ENCODE measurements around the gene ZNF423. TPM values are rescaled to one million over a fixed set of nuclear protein-coding genes. Genes with fewer than 3 reads are reported as not detected.
A peak's percentile ranks its signal among the peaks of the same experiment; 100 is the strongest.

ZNF423 gene
- polyA plus RNA-seq, 10 donors = 23.2 to 28.8 (median 26.3) TPM

DNA sequence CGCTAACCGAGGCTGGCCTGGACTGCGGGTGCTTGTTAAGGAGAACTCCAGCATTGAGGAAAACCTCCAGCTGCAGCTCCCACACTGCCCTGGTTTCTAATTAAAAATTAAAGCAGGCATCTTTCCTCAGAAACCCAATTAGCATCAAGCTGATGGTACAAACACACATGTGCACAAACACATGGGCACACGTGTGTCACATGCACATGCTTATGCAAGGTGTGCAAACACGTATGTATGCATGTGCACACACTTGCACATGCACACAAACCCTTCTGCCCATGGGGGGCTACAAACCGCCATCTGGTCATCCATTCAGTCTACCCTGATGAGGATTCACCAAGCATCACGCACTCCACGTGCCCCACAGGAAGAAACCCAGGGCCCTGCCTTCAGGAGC is 182.5 kb downstream of the ZNF423 start:
- DNase-seq = no peak

DNA sequence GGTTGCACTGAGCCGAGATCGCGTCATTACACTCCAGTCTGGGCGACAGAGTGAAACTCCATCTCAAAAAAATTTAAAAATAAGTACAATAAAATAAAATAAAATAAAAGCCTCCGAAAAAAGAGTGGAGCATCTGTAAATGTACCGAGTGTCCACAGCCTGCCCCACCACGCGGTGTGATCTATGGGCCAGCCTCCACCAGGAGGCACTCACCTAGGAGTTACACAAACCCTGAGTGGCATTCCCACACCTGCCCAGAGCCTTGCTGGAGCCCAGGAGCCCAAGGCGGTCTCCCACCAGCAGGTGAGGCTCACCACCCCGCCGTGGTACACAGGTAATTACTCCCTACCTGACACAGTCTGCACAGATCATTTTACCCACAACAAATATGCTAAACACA is 183.2 kb downstream of the ZNF423 start:
- DNase-seq = no peak

DNA sequence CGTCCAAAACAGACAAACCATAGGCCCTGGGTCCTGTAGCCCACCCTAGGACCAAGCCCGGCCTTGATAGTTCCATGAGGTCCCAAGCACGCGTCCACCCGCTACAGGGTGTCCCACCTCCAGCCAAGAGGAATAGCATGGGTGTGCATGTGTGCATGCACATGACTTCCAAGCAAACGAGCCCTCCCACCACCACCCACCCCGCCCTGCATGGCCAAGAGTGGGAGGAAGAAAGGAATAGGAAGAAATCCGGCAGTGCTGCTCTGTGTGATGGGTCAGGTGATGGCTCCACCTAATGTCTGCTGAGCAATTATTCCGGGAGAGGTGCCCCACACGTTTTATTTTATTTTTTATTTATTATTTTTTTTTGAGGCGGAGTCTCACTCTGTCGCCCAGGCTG is 184.6 kb downstream of the ZNF423 start:
- no peak for DNase-seq

GRCh38 chr16:49670627-49671026 is 185.3 kb downstream of the ZNF423 start:
- DNase-seq = no peak

- DNase-seq = peak in 1 of 3 donors; percentile 61
Observed at GRCh38 chr16:49665482-49666230, 190.3 kb downstream of the ZNF423 start.

DNA sequence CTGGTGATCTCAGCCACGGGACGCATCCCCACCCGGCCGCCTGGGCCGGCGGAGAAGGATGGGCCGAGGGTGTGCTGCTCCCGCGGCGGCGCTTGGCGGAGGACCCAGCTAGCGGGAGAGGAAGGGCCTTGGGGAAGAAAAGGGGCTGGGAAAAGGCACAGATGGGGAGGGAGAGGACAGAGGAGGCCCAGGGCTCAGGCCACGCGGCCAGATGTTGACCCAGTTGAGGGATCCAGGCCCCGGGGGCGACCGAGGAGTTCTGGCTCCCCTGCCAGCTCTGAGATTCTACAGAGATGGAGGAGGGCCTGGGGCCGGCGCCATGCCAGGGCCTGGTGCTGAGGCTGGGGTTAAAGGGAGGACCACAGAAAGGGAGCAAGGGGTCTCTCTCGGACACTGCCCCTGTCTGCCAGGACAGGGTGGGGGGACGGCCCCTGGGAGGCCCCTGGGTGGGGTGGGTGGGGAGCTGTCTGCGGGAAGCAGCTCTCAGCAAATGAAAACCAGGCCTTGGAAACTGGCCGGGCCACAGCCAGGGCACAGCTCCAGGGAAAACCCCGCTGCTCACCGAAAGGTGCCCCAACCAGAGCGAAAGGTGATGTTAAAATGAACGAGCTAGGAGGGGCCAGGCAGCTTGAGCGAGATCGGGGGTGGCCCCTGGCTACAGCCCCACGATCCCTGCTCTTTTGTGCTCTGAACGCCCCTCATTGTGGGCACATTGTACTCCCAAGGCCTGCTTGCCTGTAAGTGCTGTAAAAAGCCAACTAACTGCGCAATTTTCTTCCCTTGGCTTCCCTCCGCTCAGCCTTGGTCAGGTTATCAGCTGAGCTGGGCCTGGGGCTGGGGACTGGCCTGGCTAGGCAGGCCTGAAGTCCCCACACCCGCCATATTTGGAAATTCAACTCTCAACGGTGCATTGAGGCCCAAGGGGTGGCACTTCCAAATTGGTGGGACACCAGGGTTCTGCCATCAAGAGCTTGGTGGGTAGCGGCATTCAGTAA is 191.4 kb downstream of the ZNF423 start:
- peak in 2 of 3 donors; percentile 57 to 82 for DNase-seq

- DNase-seq = peak in 1 of 3 donors; percentile 75
Observed at GRCh38 chr16:49663081-49664065, 192.5 kb downstream of the ZNF423 start.

- no peak for DNase-seq
Observed at GRCh38 chr16:49662569-49662968, 193.3 kb downstream of the ZNF423 start.

GRCh38 chr16:49661465-49662187 is 194.3 kb downstream of the ZNF423 start:
- no peak for DNase-seq

DNA sequence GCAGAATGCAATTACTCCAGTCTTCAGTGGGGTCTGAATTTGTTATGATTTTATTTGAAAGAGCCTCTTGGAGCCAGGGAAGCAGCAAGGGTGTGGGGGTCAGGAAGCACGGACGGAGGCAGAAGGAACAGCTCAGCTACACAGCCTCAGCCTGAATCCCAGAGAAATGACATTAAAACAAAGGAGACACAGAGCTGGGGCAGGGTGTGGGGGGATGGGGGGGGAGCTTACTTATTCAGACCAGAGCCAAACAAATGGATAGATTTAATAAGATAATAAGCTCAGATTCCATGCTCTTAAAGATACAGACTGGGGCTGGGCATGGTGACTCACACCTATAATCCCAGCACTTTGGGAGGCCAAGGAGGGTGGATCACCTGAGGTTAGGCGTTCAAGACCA is 195.3 kb downstream of the ZNF423 start:
- DNase-seq = no peak

- DNase-seq = no peak
Observed at GRCh38 chr16:49659356-49659755, 196.6 kb downstream of the ZNF423 start.

DNA sequence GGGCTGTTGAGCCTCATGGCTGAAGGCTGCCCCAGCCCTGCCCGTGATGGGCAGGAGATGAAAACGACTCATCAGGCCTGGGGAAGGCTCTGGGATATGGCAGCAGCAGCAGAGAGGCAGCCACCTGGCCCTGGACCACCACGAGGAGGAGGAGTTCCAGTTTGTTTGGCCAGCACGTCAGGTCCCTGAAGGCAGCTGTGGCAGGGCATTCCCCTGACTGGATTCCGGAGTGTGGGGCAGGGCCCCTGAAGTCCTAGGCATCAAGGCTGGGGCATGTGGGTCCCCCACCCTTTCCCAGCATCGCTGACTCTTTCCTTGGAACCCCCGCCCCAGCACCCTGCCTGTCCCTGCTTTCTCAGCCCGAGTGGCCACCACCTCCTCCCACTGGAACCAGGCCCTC is 197.4 kb downstream of the ZNF423 start:
- no peak for DNase-seq

- DNase-seq = no peak
Observed at GRCh38 chr16:49657736-49658465, 198.0 kb downstream of the ZNF423 start.

DNA sequence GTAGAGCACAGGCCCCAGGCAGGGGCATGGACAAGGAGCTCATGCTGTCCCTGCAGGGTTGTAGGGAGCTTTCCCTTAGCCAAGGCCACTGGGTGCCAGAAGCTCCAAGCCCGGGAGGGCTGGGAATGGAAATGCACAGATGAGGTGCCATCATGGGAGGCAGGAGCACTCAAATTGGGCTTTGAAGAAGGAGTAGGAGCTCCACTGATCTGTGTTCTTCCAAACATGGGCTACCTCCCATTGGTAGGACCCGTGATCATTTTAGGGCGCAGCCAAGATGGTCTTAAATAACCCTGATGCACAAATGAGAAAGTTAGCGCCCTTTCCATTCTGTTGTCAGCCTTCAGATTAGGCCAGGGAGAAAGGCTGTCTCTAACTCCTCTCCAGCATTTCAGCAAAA is 201.5 kb downstream of the ZNF423 start:
- no peak for DNase-seq

DNA sequence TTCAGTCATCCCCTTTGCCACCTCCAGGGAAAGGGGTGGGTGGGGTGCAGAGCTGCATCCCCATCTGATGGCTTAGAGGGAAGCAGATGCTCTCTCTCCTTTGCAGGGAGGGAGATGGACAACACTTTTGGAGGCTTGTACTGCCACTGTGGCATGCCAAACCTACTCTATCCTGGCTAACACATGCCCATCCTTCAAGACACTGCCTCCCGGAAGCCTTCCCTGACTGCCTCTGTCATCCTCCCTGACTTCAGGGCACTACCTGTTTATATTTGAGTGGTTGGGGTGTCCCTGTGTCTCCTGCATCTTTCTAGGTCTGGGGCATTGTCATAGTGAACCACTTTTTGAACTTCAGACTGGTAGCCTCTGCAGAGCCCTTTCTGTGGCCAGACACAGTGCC is 202.3 kb downstream of the ZNF423 start:
- no peak for DNase-seq

DNA sequence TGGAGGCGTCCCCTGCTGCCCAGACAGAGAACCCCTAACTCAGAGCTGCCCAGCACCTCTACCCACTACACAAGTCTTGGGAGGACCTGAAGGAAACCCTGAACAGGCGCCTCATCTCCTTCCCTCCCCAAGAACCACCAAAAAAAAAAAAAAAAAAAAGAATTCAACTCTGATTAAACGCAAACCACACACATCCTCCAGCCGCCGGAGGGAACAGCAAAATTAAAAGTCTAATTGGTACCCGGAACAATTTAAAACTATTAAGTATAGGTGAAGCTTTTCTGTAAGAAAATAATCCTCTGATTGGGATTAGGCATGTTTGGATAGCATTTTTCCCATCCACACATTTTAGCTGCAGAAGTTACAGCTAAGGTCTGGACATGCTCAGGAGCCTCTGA is 202.7 kb downstream of the ZNF423 start:
- no peak for DNase-seq

DNA sequence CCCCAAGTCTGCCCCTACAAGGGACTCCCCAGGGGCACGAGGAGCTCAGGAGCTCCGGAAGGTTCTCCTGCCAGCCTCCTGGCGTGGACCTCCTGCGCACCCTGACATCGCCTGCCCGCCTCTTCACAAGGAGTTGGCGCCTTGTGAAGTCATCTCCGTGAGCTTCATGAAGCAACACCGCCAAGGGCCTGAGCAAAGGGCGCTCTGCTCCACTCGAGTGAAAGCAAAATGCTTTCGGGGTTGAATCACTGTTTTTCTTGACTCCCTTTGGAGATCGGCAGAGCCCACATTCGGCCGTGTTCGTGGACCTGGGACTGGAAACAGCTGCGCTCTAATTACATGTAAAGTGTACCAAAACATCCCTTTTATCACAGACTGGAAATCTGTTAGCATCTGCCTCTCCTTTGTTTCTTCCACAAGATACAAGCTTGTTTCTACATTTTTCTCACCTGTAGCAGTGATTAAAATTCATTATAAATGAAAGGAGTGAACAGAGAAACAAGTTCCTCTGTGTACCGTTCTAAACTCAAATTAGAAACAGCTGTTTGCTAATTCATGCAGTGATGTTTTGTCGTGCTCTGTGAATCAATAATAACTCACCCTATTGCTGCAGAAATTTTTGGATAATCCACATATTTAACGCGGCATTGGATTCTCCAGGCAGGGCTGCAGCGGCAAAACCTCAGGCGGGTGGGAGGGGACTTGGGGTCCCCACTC is 203.3 kb downstream of the ZNF423 start:
- DNase-seq = peak in 1 of 3 donors; percentile 66

GRCh38 chr16:49651996-49652395 is 203.9 kb downstream of the ZNF423 start:
- no peak for DNase-seq

- no peak for DNase-seq
Observed at GRCh38 chr16:49651226-49651625, 204.7 kb downstream of the ZNF423 start.
